K562 (cell line): ENCODE measurements around the gene LENEP. TPM values are rescaled to one million over a fixed set of nuclear protein-coding genes. Genes with fewer than 3 reads are reported as not detected.
A peak's percentile ranks its signal among the peaks of the same experiment; 100 is the strongest.

Experiments used
- CAMTA2 ChIP-seq: fragments of 250-450 bp; sonication (Bioruptor Pico); conservative IDR thresholded peaks from 2 replicates; pipeline ENCODE4 v1.5.1; 2022
- FOXK1 ChIP-seq: sonication (generic); formaldehyde crosslinking; IDR thresholded peaks from 2 replicates; pipeline ENCODE4 v1.8.0; 2022; ENCODE audit warnings: missing genetic modification reagents, mild to moderate bottlenecking, borderline replicate concordance
- JUNB ChIP-seq: fragments of 450-650 bp; formaldehyde crosslinking; conservative IDR thresholded peaks from 2 replicates; pipeline ENCODE4 v1.4.0; 2020; ENCODE audit warnings: mild to moderate bottlenecking
- NFRKB ChIP-seq: fragments of 450-650 bp; IDR thresholded peaks from 2 replicates; pipeline ENCODE4 v1.6.1; 2016; ENCODE audit warnings: low read depth
- PHF21A ChIP-seq: fragments of 450-650 bp; IDR thresholded peaks from 2 replicates; pipeline ENCODE4 v1.6.1; 2017; ENCODE audit warnings: low read depth, borderline replicate concordance
- PTBP1 ChIP-seq: fragments of 200-400 bp; formaldehyde crosslinking; IDR thresholded peaks from 2 replicates; pipeline ENCODE4 v1.6.1; 2017; ENCODE audit warnings: low read depth, low read length
- RAD21 ChIP-seq, 2 experiments: fragments of 250-450 bp in 1 of 2; fragments of 450-650 bp in 1 of 2; sonication (Bioruptor Pico) in 1 of 2; formaldehyde crosslinking in 1 of 2; IDR thresholded peaks in 1 of 2; conservative IDR thresholded peaks in 1 of 2; 2 replicates each; pipeline versions ENCODE4 v1.4.0 to v1.8.0; 2020 to 2022; ENCODE audit warnings: mild to moderate bottlenecking in 2 of 2, moderate library complexity in 1 of 2
- RAD51 ChIP-seq: fragments of 450-650 bp; IDR thresholded peaks from 2 replicates; pipeline ENCODE4 v1.7.1; 2016; ENCODE audit warnings: low read depth, mild to moderate bottlenecking, borderline replicate concordance
- RBM25 ChIP-seq: fragments of 200-400 bp; formaldehyde crosslinking; IDR thresholded peaks from 2 replicates; pipeline ENCODE4 v1.6.1; 2018; ENCODE audit warnings: low read length, low read depth, moderate library complexity; ENCODE audit not compliant: severe bottlenecking
- SAFB2 ChIP-seq: fragments of 200-400 bp; formaldehyde crosslinking; IDR thresholded peaks from 2 replicates; pipeline ENCODE4 v1.6.1; 2018; ENCODE audit warnings: borderline replicate concordance, low read length, low read depth, moderate library complexity; ENCODE audit not compliant: severe bottlenecking
- SAP30 ChIP-seq: fragments of 200-600 bp; sonication (generic); IDR thresholded peaks from 2 replicates; pipeline ENCODE4 v1.6.1; 2012; ENCODE audit warnings: borderline replicate concordance, low read depth, mild to moderate bottlenecking, moderate library complexity, low read length, control low read depth, inconsistent platforms; ENCODE audit not compliant: insufficient read depth, poor library complexity, severe bottlenecking
- TEAD4 ChIP-seq, 2 experiments: sonication (generic) in 1 of 2; formaldehyde crosslinking in 1 of 2; IDR thresholded peaks; 2 replicates each; pipeline versions ENCODE4 v1.6.1 to v1.8.0; 2012 to 2022; ENCODE audit warnings: borderline replicate concordance in 1 of 2, inconsistent platforms in 1 of 2, low read length in 1 of 2, mild to moderate bottlenecking in 1 of 2, missing genetic modification reagents in 1 of 2
- ZEB2 ChIP-seq: fragments of 450-650 bp; IDR thresholded peaks from 2 replicates; pipeline ENCODE4 v1.6.1; 2016
- ZFPM2 ChIP-seq: fragments of 250-450 bp; sonication (Bioruptor Pico); IDR thresholded peaks from 2 replicates; pipeline ENCODE4 v1.5.1; 2022; ENCODE audit warnings: mild to moderate bottlenecking
- ZKSCAN8 ChIP-seq: fragments of 200-800 bp; sonication (Bioruptor generic); IDR thresholded peaks from 2 replicates; pipeline ENCODE4 v1.6.1; 2016; ENCODE audit warnings: missing genetic modification characterization, missing compliant biosample characterization
- ZNF121 ChIP-seq: sonication (generic); formaldehyde crosslinking; conservative IDR thresholded peaks from 2 replicates; pipeline ENCODE4 v1.8.0; 2022; ENCODE audit warnings: missing genetic modification reagents
- ZNF212 ChIP-seq: fragments of 450-650 bp; formaldehyde crosslinking; IDR thresholded peaks from 2 replicates; pipeline ENCODE4 v1.4.0; 2020; ENCODE audit warnings: mild to moderate bottlenecking
- ZNF347 ChIP-seq: fragments of 450-650 bp; formaldehyde crosslinking; IDR thresholded peaks from 2 replicates; pipeline ENCODE4 v1.4.0; 2020; ENCODE audit warnings: low read depth, mild to moderate bottlenecking, moderate library complexity
- ZSCAN32 ChIP-seq: fragments of 450-650 bp; formaldehyde crosslinking; IDR thresholded peaks from 2 replicates; pipeline ENCODE4 v1.4.0; 2020; ENCODE audit warnings: mild to moderate bottlenecking, moderate library complexity
- polyA plus RNA-seq, 8 experiments: library from polyadenylated mRNA; depleted of rRNA in 4 of 8; stranded (reverse) in 5 of 8; unstranded in 3 of 8; fragments of >200 nt; fragmentation: Nextera tagmentation in 2 of 8; fragmentation: Illumina TruSeq in 1 of 8; extraction: Ambion mirVana in 2 of 8; extraction: Trizol in 1 of 8; gene quantifications; 2 replicates each; pipeline versions ENCODE4 v1.2.1 to v1.2.3, GENCODE V29; 2011 to 2014; ENCODE audit warnings: inconsistent platforms in 1 of 8, missing spikeins in 1 of 8
- total RNA-seq, 7 experiments: library from RNA; depleted of rRNA in 6 of 7; stranded (reverse); fragments of >200 nt in 6 of 7; fragmentation: Illumina TruSeq in 2 of 7; extraction: Trizol in 2 of 7; gene quantifications; 2 replicates each; pipeline versions ENCODE4 v1.2.1 to v1.2.3, GENCODE V29; 2011 to 2021; ENCODE audit warnings: low replicate concordance in 1 of 7
- TF ChIP-seq, protein P1 (sequence below): fragments of 450-650 bp; formaldehyde crosslinking; IDR thresholded peaks from 2 replicates; pipeline ENCODE4 v1.4.0; 2020; ENCODE audit warnings: mild to moderate bottlenecking, moderate library complexity
- TF ChIP-seq, protein P2 (sequence below): fragments of 250-450 bp; sonication (Bioruptor Pico); IDR thresholded peaks from 2 replicates; pipeline ENCODE4 v1.8.0; 2021; ENCODE audit warnings: moderate library complexity, mild to moderate bottlenecking, inconsistent platforms
- TF ChIP-seq, protein P3 (sequence below): fragments of 250-450 bp; sonication (Bioruptor Pico); IDR thresholded peaks from 2 replicates; pipeline ENCODE4 v1.8.0; 2021; ENCODE audit warnings: moderate library complexity, mild to moderate bottlenecking, inconsistent platforms
- TF ChIP-seq, protein P4 (sequence below): fragments of 250-450 bp; sonication (Bioruptor Pico); IDR thresholded peaks from 2 replicates; pipeline ENCODE4 v1.8.0; 2021; ENCODE audit warnings: borderline replicate concordance, mild to moderate bottlenecking, moderate library complexity; ENCODE audit not compliant: poor library complexity, severe bottlenecking

The LENEP gene
- total and polyA plus RNA-seq, 9 of the 15 experiments (the other 6 are each of a cell fraction or from before 2014, with no cell fraction given), result 0.23 to 0.87 (median 0.67) TPM; not detected in 5

DNA sequence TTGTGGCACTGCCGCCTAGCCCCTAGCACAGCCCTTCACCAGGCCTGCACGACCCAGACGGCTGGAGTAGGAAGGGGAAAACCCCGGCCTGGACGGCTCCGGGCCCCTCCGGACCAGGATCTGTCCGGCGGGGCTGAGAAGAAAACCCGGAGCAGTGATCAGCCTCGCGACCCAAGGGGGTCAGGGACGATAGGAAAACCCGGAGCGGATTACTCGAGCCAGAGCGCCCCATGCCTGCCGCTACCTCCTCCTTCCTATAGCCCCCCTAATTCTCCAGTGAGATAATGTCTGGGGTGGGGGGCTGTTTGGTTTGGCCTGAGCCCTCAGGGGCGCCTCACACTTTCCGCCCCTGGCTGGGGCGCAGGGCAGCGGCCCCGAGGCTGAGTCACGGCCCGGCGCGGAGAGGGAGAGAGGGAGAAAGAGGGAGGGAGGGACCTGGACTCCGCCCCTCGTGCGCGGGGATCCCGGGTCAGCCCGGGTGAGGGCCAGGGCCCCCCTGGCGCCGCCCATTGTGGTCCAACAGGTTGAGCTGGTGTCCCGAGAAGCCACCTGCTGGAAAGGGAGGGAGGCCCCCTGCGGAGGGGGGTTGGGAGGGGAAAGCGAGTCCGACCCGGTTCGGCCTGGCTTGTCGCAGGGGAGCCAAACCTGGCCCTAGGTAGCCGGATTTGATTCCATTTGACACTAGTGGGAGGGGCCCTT lies 7.5 kb downstream of the LENEP start (continued):
- TF ChIP-seq, protein P1, sequence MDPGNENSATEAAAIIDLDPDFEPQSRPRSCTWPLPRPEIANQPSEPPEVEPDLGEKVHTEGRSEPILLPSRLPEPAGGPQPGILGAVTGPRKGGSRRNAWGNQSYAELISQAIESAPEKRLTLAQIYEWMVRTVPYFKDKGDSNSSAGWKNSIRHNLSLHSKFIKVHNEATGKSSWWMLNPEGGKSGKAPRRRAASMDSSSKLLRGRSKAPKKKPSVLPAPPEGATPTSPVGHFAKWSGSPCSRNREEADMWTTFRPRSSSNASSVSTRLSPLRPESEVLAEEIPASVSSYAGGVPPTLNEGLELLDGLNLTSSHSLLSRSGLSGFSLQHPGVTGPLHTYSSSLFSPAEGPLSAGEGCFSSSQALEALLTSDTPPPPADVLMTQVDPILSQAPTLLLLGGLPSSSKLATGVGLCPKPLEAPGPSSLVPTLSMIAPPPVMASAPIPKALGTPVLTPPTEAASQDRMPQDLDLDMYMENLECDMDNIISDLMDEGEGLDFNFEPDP, result no peak
- TF ChIP-seq NFRKB (peak; percentile 84), SAP30 (no peak), ZEB2 (peak; percentile 93), JUNB (CRISPR knock-in tag) (peak; percentile 58), FOXK1 (CRISPR knock-in tag) (no peak), CAMTA2 (CRISPR knock-in tag) (no peak), ZFPM2 (CRISPR knock-in tag) (no peak), RBM25 (no peak), TEAD4 (IDR thresholded peaks at IDR 0.05; ENCODE audit: low read length) (no peak; the same call in 1 of the 2 replicates), TEAD4 (CRISPR knock-in tag; IDR thresholded peaks at IDR 0.05; ENCODE audit: borderline replicate concordance) (no peak), ZNF212 (CRISPR knock-in tag) (peak; percentile 74; the same call in 1 of the 2 replicates), SAFB2 (no peak), ZNF121 (no peak), ZSCAN32 (CRISPR knock-in tag) (no peak), RAD51 (peak; percentile 56; the same call in 1 of the 2 replicates), PTBP1 (0 out of 2 replicates have a peak, but pooled peaks have one; percentile 44), RAD21 (CRISPR knock-in tag; conservative IDR thresholded peaks at IDR 0.05 in 1 of 2, IDR thresholded peaks at IDR 0.05 in 1 of 2) (peak; percentile 22 to 23), ZKSCAN8 (CRISPR knock-in tag) (no peak), PHF21A (peak; percentile 75), ZNF347 (no peak)
- TF ChIP-seq, protein P2, sequence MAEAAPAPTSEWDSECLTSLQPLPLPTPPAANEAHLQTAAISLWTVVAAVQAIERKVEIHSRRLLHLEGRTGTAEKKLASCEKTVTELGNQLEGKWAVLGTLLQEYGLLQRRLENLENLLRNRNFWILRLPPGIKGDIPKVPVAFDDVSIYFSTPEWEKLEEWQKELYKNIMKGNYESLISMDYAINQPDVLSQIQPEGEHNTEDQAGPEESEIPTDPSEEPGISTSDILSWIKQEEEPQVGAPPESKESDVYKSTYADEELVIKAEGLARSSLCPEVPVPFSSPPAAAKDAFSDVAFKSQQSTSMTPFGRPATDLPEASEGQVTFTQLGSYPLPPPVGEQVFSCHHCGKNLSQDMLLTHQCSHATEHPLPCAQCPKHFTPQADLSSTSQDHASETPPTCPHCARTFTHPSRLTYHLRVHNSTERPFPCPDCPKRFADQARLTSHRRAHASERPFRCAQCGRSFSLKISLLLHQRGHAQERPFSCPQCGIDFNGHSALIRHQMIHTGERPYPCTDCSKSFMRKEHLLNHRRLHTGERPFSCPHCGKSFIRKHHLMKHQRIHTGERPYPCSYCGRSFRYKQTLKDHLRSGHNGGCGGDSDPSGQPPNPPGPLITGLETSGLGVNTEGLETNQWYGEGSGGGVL (CRISPR knock-in tag), result no peak
- TF ChIP-seq, protein P3, sequence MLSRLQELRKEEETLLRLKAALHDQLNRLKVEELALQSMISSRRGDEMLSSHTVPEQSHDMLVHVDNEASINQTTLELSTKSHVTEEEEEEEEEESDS, result no peak
- TF ChIP-seq, protein P4, sequence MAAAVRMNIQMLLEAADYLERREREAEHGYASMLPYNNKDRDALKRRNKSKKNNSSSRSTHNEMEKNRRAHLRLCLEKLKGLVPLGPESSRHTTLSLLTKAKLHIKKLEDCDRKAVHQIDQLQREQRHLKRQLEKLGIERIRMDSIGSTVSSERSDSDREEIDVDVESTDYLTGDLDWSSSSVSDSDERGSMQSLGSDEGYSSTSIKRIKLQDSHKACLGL (CRISPR knock-in tag), result no peak
